Activated T-helper 1 cell treated with anti-CD3 and anti-CD28 coated beads, Interleukin-12 subunit alpha, Interleukin-12 subunit beta, Interleukin-2, Interleukin-4 antibody, amounts not matched to agents 30 ng/mL and 10 ng/mL and 1 ng/mL, durations not matched to agents 14 hours and 24 hours and 36 hours (primary cell): ENCODE measurements around the gene CNTNAP5. TPM values are rescaled to one million over a fixed set of nuclear protein-coding genes. Genes with fewer than 3 reads are reported as not detected.

Experiments
- DNase-seq: peaks from one replicate; pipeline ENCODE4 v3.0.0; 2021; ENCODE audit warnings: low spot score
- H3K27ac Mint-ChIP-seq: one replicate; pipeline ENCODE4 v1.8.0; 2021; ENCODE audit warnings: mild to moderate bottlenecking, mixed read lengths
- H3K27me3 Mint-ChIP-seq: one replicate; pipeline ENCODE4 v1.8.0; 2022; ENCODE audit warnings: mild to moderate bottlenecking, moderate library complexity, mixed read lengths; ENCODE audit not compliant: insufficient read depth
- H3K36me3 Mint-ChIP-seq: one replicate; pipeline ENCODE4 v1.8.0; 2021; ENCODE audit warnings: low read depth, mixed read lengths
- H3K4me1 Mint-ChIP-seq: one replicate; pipeline ENCODE4 v1.8.0; 2021; ENCODE audit warnings: low read depth, mixed read lengths
- H3K4me3 Mint-ChIP-seq: one replicate; pipeline ENCODE4 v1.8.0; 2021; ENCODE audit warnings: mild to moderate bottlenecking, moderate library complexity, mixed read lengths
- H3K9me3 Mint-ChIP-seq: one replicate; pipeline ENCODE4 v1.8.0; 2021; ENCODE audit warnings: mixed read lengths
- intact Hi-C: fragments of 100-400 bp; cut with micrococcal nuclease; formaldehyde crosslinking; loops from one replicate; pipeline ENCODE4 v1.15.1; 2024
- total RNA-seq: library from RNA; stranded (reverse); gene quantifications from 2 replicates; pipeline ENCODE4 v1.2.3, GENCODE V29; 2022

The CNTNAP5 gene
- total RNA-seq, 1 donor from 2014 or later = not detected

- intact Hi-C loops = no loop called here
- no peak overlapping the region for H3K4me3 Mint-ChIP-seq
These were observed 233.2 kb downstream of the CNTNAP5 start for GRCh38 chr2:124258140-124258880.

GRCh38 chr2:124261456-124261855, 236.4 kb downstream of the CNTNAP5 start:
- Mint-ChIP-seq H3K9me3 (peaks cover 12% of the 10 kb centered on the region), H3K36me3 (no peaks in the 10 kb centered on the region), H3K27me3 (no peaks in the 10 kb centered on the region), H3K4me1 (no peaks in the 10 kb centered on the region), H3K27ac (no peak overlapping the region), H3K4me3 (no peak overlapping the region)
- intact Hi-C loops = no loop called here
- no peak for DNase-seq

More at GRCh38 chr2:124258140-124258880, 233.2 kb downstream of the CNTNAP5 start:
- Mint-ChIP-seq H3K9me3 (peaks cover 7% of the 10 kb centered on the region), H3K4me1 (no peaks in the 10 kb centered on the region), H3K27me3 (no peaks in the 10 kb centered on the region), H3K36me3 (no peaks in the 10 kb centered on the region), H3K27ac (no peak overlapping the region)
- no peak for DNase-seq

- no peak overlapping the region for H3K27ac Mint-ChIP-seq
- no peak for DNase-seq
- intact Hi-C loops = no loop called here
- no peak overlapping the region for H3K4me3 Mint-ChIP-seq
- H3K27me3 Mint-ChIP-seq = no peaks in the 10 kb centered on the region
- H3K4me1 Mint-ChIP-seq = no peaks in the 10 kb centered on the region
- peaks cover 9% of the 10 kb centered on the region for H3K9me3 Mint-ChIP-seq
- no peaks in the 10 kb centered on the region for H3K36me3 Mint-ChIP-seq
These were observed 239.5 kb downstream of the CNTNAP5 start for GRCh38 chr2:124264551-124265091.

GRCh38 chr2:124267794-124268193, 242.7 kb downstream of the CNTNAP5 start:
- H3K9me3 Mint-ChIP-seq = peaks cover 9% of the 10 kb centered on the region
- no peaks in the 10 kb centered on the region for H3K4me1 Mint-ChIP-seq
- no peak overlapping the region for H3K27ac Mint-ChIP-seq
- no peaks in the 10 kb centered on the region for H3K36me3 Mint-ChIP-seq
- H3K4me3 Mint-ChIP-seq = no peak overlapping the region
- DNase-seq = no peak
- intact Hi-C loops = no loop called here
- no peaks in the 10 kb centered on the region for H3K27me3 Mint-ChIP-seq

GRCh38 chr2:124269348-124269747, 244.3 kb downstream of the CNTNAP5 start:
- no peaks in the 10 kb centered on the region for H3K4me1 Mint-ChIP-seq
- no peak for DNase-seq
- peaks cover 6% of the 10 kb centered on the region for H3K9me3 Mint-ChIP-seq
- H3K36me3 Mint-ChIP-seq = no peaks in the 10 kb centered on the region
- intact Hi-C loops = no loop called here
- H3K27ac Mint-ChIP-seq = no peak overlapping the region
- no peak overlapping the region for H3K4me3 Mint-ChIP-seq
- no peaks in the 10 kb centered on the region for H3K27me3 Mint-ChIP-seq

- H3K9me3 Mint-ChIP-seq = peaks cover 5% of the 10 kb centered on the region
- no peak for DNase-seq
These were observed 247.3 kb downstream of the CNTNAP5 start for GRCh38 chr2:124272261-124272841.

GRCh38 chr2:124281541-124281940, 256.5 kb downstream of the CNTNAP5 start:
- Mint-ChIP-seq H3K36me3 (no peaks in the 10 kb centered on the region), H3K4me1 (no peaks in the 10 kb centered on the region), H3K4me3 (no peak overlapping the region), H3K27ac (no peak overlapping the region), H3K27me3 (no peaks in the 10 kb centered on the region), H3K9me3 (no peaks in the 10 kb centered on the region)
- intact Hi-C loops = no loop called here
- no peak for DNase-seq

More at GRCh38 chr2:124272261-124272841, 247.3 kb downstream of the CNTNAP5 start:
- H3K36me3 Mint-ChIP-seq = no peaks in the 10 kb centered on the region
- no peaks in the 10 kb centered on the region for H3K27me3 Mint-ChIP-seq
- intact Hi-C loops = no loop called here
- H3K27ac Mint-ChIP-seq = no peak overlapping the region
- H3K4me3 Mint-ChIP-seq = no peak overlapping the region
- no peaks in the 10 kb centered on the region for H3K4me1 Mint-ChIP-seq

GRCh38 chr2:124283096-124283495, 258.0 kb downstream of the CNTNAP5 start:
- H3K27ac Mint-ChIP-seq = no peak overlapping the region
- no peak for DNase-seq
- no peaks in the 10 kb centered on the region for H3K36me3 Mint-ChIP-seq
- no peaks in the 10 kb centered on the region for H3K27me3 Mint-ChIP-seq
- no peaks in the 10 kb centered on the region for H3K9me3 Mint-ChIP-seq
- no peak overlapping the region for H3K4me3 Mint-ChIP-seq
- no peaks in the 10 kb centered on the region for H3K4me1 Mint-ChIP-seq
- intact Hi-C loops = no loop called here

GRCh38 chr2:124286089-124286783, 261.1 kb downstream of the CNTNAP5 start:
- Mint-ChIP-seq H3K9me3 (no peaks in the 10 kb centered on the region), H3K27me3 (no peaks in the 10 kb centered on the region), H3K27ac (no peak overlapping the region), H3K36me3 (no peaks in the 10 kb centered on the region), H3K4me1 (no peaks in the 10 kb centered on the region), H3K4me3 (no peak overlapping the region)
- DNase-seq = no peak
- intact Hi-C loops = no loop called here

- Mint-ChIP-seq H3K27ac (no peak overlapping the region), H3K27me3 (no peaks in the 10 kb centered on the region), H3K4me1 (no peaks in the 10 kb centered on the region), H3K36me3 (no peaks in the 10 kb centered on the region), H3K9me3 (no peaks in the 10 kb centered on the region), H3K4me3 (no peak overlapping the region)
- no peak for DNase-seq
- intact Hi-C loops = no loop called here
These were observed 264.0 kb downstream of the CNTNAP5 start for GRCh38 chr2:124289060-124289459.

- Mint-ChIP-seq H3K27me3 (no peaks in the 10 kb centered on the region), H3K9me3 (no peaks in the 10 kb centered on the region), H3K4me1 (no peaks in the 10 kb centered on the region), H3K36me3 (no peaks in the 10 kb centered on the region), H3K27ac (no peak overlapping the region), H3K4me3 (no peak overlapping the region)
- no peak for DNase-seq
- intact Hi-C loops = no loop called here
These were observed 264.5 kb downstream of the CNTNAP5 start for GRCh38 chr2:124289615-124290014.

GRCh38 chr2:124296470-124296869, 271.4 kb downstream of the CNTNAP5 start:
- Mint-ChIP-seq H3K9me3 (peaks cover 5% of the 10 kb centered on the region), H3K27ac (no peak overlapping the region), H3K27me3 (no peaks in the 10 kb centered on the region), H3K4me3 (no peak overlapping the region), H3K4me1 (no peaks in the 10 kb centered on the region), H3K36me3 (no peaks in the 10 kb centered on the region)
- intact Hi-C loops = no loop called here
- no peak for DNase-seq

- intact Hi-C loops = no loop called here
- Mint-ChIP-seq H3K27me3 (no peaks in the 10 kb centered on the region), H3K36me3 (no peaks in the 10 kb centered on the region), H3K4me1 (no peaks in the 10 kb centered on the region), H3K9me3 (peaks cover 8% of the 10 kb centered on the region), H3K4me3 (no peak overlapping the region), H3K27ac (no peak overlapping the region)
- no peak for DNase-seq
These were observed 276.8 kb downstream of the CNTNAP5 start for GRCh38 chr2:124301915-124302314.
